OCI-LY7 (cell line): ENCODE data around the gene SH3RF3. TPM values are rescaled to one million over a fixed set of nuclear protein-coding genes. Genes with fewer than 3 reads are reported as not detected.

ENCODE experiments used
- BruUV-seq: library from RNA; stranded (reverse); fragments of 400-500 nt; replicated peaks from 2 replicates; lab custom pipeline; 2021; lab: Mats Ljungman, UMichigan
- CTCF ChIA-PET: fragments of 300-600 bp; sonication (Branson Sonifier 250); formaldehyde crosslinking; loops from one replicate; lab custom pipeline; 2022; ENCODE audit warnings: antibody characterized with exemption; ENCODE audit not compliant: unreplicated experiment; lab: Charles Lee
- POLR2A ChIA-PET: fragments of 300-600 bp; sonication (Branson Sonifier 250); formaldehyde crosslinking; loops from one replicate; lab custom pipeline; 2022; ENCODE audit warnings: antibody characterized with exemption; lab: Charles Lee
- DNase-seq: peaks from one replicate; pipeline ENCODE4 v3.0.0-alpha.2; 2015; ENCODE audit warnings: low spot score
- H2AFZ ChIP-seq: fragments of 200-600 bp; sonication (generic), shearing (Covaris generic); 2 replicates; pipeline ENCODE4 v1.6.1; 2014; ENCODE audit warnings: mild to moderate bottlenecking, antibody characterized with exemption, low read length, moderate library complexity
- H3K27ac ChIP-seq: fragments of 200-600 bp; sonication (generic); 2 replicates; pipeline ENCODE4 v1.5.1; 2014; ENCODE audit warnings: mixed run types, low read depth, mild to moderate bottlenecking, moderate library complexity, low read length, inconsistent platforms; ENCODE audit not compliant: poor library complexity, severe bottlenecking
- H3K36me3 ChIP-seq: fragments of 200-600 bp; sonication (generic); 2 replicates; pipeline ENCODE4 v1.6.1; 2014; ENCODE audit warnings: mild to moderate bottlenecking, antibody characterized with exemption, low read length, moderate library complexity, mixed read lengths; ENCODE audit not compliant: insufficient read depth
- H3K4me1 ChIP-seq: fragments of 200-600 bp; sonication (generic); 2 replicates; pipeline ENCODE4 v1.5.1; 2014; ENCODE audit warnings: mild to moderate bottlenecking, low read length; ENCODE audit not compliant: insufficient read depth, poor library complexity, severe bottlenecking
- H3K4me2 ChIP-seq: fragments of 200-600 bp; sonication (generic); 2 replicates; pipeline ENCODE4 v1.6.1; 2014; ENCODE audit warnings: mild to moderate bottlenecking, low read length
- H3K4me3 ChIP-seq: fragments of 200-600 bp; sonication (generic); 2 replicates; pipeline ENCODE4 v1.5.1; 2014; ENCODE audit warnings: mild to moderate bottlenecking, low read depth, low read length; ENCODE audit not compliant: poor library complexity, severe bottlenecking
- H3K79me2 ChIP-seq: fragments of 200-600 bp; sonication (generic); 2 replicates; pipeline ENCODE4 v1.6.1; 2016; ENCODE audit warnings: low read depth, mild to moderate bottlenecking, low read length, moderate library complexity, mixed read lengths; ENCODE audit not compliant: insufficient read depth
- H3K9me2 ChIP-seq: fragments of 200-600 bp; sonication (generic); 2 replicates; pipeline ENCODE4 v1.6.1; 2016; ENCODE audit warnings: mild to moderate bottlenecking, low read length, mixed read lengths; ENCODE audit not compliant: insufficient read depth
- H3K9me3 ChIP-seq: fragments of 200-600 bp; sonication (generic); 2 replicates; pipeline ENCODE4 v1.6.1; 2014; ENCODE audit warnings: mild to moderate bottlenecking, mixed run types, low read length, mixed read lengths
- H4K20me1 ChIP-seq: fragments of 200-600 bp; sonication (generic); 2 replicates; pipeline ENCODE4 v1.6.1; 2014; ENCODE audit warnings: mild to moderate bottlenecking, antibody characterized with exemption, low read length, moderate library complexity, mixed read lengths; ENCODE audit not compliant: insufficient read depth
- EZH2phosphoT487 ChIP-seq: fragments of 200-600 bp; sonication (generic); IDR thresholded peaks from 2 replicates; pipeline ENCODE4 v1.6.1; 2018; ENCODE audit warnings: low read depth, borderline replicate concordance, mild to moderate bottlenecking, mixed run types, antibody characterized with exemption, low read length, moderate library complexity, mixed read lengths
- intact Hi-C: fragments of 100-400 bp; cut with micrococcal nuclease; formaldehyde crosslinking; loops from one replicate; pipeline ENCODE4 v1.10.0; 2022; ENCODE audit not compliant: unreplicated experiment
- total RNA-seq, 2 experiments: library from RNA; depleted of rRNA in 1 of 2; stranded (reverse); fragments of >200 nt in 1 of 2; shearing (Covaris generic) in 1 of 2; gene quantifications; 2 replicates each; pipeline ENCODE4 v1.2.3, GENCODE V29; 2014 to 2022
- TF ChIP-seq, protein P1 (sequence below): fragments of 200-600 bp; sonication (generic); conservative IDR thresholded peaks from 2 replicates; pipeline ENCODE4 v1.5.1; 2014; ENCODE audit warnings: mild to moderate bottlenecking, antibody characterized with exemption, low read length, moderate library complexity, mixed read lengths

SH3RF3 gene
- total RNA-seq, 2 experiments from 2014 or later = not detected

- H3K9me2 ChIP-seq = no peaks in the 10 kb centered on the region
- H2AFZ ChIP-seq = no peak overlapping the region
- H3K4me2 ChIP-seq = no peak overlapping the region
- ChIA-PET CTCF (interaction anchor here (0.6 kb wide), 1 partner anchor 140 kb away, joined by 7 read pairs; no protein-coding TSS in a partner anchor), POLR2A (no interaction called here)
- DNase-seq = no peak
- no TSS peak for BruUV-seq
- no peaks in the 10 kb centered on the region for H3K36me3 ChIP-seq
- no peak overlapping the region for H3K4me3 ChIP-seq
- intact Hi-C loops = no loop called here
- no peak overlapping the region for H3K27ac ChIP-seq
- no peaks in the 10 kb centered on the region for H3K79me2 ChIP-seq
- H3K9me3 ChIP-seq = no peaks in the 10 kb centered on the region
- no peaks in the 10 kb centered on the region for H3K4me1 ChIP-seq
- no peak for TF ChIP-seq EZH2phosphoT487
- TF ChIP-seq, protein P1, sequence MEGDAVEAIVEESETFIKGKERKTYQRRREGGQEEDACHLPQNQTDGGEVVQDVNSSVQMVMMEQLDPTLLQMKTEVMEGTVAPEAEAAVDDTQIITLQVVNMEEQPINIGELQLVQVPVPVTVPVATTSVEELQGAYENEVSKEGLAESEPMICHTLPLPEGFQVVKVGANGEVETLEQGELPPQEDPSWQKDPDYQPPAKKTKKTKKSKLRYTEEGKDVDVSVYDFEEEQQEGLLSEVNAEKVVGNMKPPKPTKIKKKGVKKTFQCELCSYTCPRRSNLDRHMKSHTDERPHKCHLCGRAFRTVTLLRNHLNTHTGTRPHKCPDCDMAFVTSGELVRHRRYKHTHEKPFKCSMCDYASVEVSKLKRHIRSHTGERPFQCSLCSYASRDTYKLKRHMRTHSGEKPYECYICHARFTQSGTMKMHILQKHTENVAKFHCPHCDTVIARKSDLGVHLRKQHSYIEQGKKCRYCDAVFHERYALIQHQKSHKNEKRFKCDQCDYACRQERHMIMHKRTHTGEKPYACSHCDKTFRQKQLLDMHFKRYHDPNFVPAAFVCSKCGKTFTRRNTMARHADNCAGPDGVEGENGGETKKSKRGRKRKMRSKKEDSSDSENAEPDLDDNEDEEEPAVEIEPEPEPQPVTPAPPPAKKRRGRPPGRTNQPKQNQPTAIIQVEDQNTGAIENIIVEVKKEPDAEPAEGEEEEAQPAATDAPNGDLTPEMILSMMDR = no peak
- H4K20me1 ChIP-seq = no peaks in the 10 kb centered on the region
Observed at GRCh38 chr2:109478906-109479493, 350.0 kb downstream of the SH3RF3 start.

DNA sequence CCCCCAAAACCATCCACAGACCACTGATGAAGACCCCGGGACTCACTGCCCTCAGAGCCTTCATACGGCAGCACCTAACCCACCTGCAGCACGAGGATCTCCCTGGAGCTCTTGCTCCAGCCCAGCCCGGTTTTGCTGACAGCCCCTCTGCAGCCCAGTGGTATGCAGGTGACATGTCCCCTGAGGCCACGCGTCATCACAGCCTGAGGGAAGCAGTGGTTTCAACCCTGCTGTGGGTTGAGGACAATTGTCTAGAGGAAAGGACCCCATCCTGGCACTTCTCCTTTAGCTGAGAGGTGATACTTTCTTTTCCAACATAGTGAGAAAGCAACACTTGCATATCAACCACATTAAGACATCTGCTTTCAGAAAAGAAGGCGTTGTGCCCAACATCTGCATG is 350.8 kb downstream of the SH3RF3 start:
- BruUV-seq = no TSS peak
- CTCF ChIA-PET = no interaction called here
- H4K20me1 ChIP-seq = no peaks in the 10 kb centered on the region
- POLR2A ChIA-PET = no interaction called here
- H3K4me2 ChIP-seq = no peak overlapping the region
- H3K79me2 ChIP-seq = no peaks in the 10 kb centered on the region
- H3K4me1 ChIP-seq = no peaks in the 10 kb centered on the region
- TF ChIP-seq, protein P1 = no peak
- TF ChIP-seq EZH2phosphoT487 = no peak
- H3K9me2 ChIP-seq = no peaks in the 10 kb centered on the region
- no peaks in the 10 kb centered on the region for H3K36me3 ChIP-seq
- no peak for DNase-seq
- no peaks in the 10 kb centered on the region for H3K9me3 ChIP-seq
- no peak overlapping the region for H2AFZ ChIP-seq
- intact Hi-C loops = no loop called here
- no peak overlapping the region for H3K27ac ChIP-seq
- H3K4me3 ChIP-seq = no peak overlapping the region

DNA sequence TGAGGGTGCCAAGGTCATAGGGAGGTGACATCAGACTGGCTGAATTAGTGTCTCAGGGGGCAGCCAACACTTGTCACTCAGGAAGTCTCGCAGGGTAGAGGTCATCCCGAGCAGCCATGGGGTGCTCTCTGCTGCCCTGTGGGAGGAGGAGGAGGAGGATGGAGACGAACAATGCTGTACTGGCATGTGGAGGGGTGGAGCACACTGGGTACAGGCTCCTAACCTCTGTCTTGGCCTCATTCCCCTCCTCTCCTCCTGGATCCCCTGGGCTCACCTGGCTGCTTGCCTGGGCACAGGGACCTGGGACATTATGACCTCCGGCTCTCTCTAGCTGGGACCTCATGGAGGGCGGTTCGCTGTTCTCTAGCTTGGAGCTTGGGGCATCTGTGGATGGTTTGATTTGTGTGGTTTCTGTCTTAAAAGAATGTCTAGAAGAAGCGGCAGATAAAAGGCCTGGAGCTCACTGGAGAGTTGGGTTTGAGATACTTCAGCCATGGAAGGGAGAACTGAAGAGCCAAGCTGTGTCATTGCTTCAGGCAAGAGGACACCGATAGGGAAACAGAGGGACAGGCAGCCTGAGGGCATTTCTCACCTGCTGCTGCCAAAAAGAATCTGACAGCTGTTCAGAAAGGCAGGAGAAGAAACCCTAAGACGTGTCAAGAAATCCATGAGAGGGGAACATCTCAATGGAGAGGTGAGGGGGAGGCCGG is 351.6 kb downstream of the SH3RF3 start:
- Histone ChIP-seq H3K4me3 (no peak overlapping the region), H3K9me2 (no peaks in the 10 kb centered on the region), H2AFZ (no peak overlapping the region), H3K9me3 (no peaks in the 10 kb centered on the region), H3K27ac (no peak overlapping the region), H3K36me3 (no peaks in the 10 kb centered on the region), H3K79me2 (no peaks in the 10 kb centered on the region), H4K20me1 (no peaks in the 10 kb centered on the region), H3K4me2 (no peak overlapping the region), H3K4me1 (no peaks in the 10 kb centered on the region)
- no peak for DNase-seq
- ChIA-PET POLR2A (interaction anchor here (0.7 kb wide), 1 partner anchor 9 kb away, joined by 3 read pairs; no protein-coding TSS in a partner anchor), CTCF (no interaction called here)
- intact Hi-C loops = no loop called here
- TF ChIP-seq, protein P1 = no peak
- no peak for TF ChIP-seq EZH2phosphoT487
- BruUV-seq = no TSS peak
